HL-60 (cell line): ENCODE results near the gene RASA2.
A peak's percentile ranks its signal among the peaks of the same experiment; 100 is the strongest.
"Not testable (repeated sequence)": the region's sequence is repeated elsewhere in the genome, so short reads cannot be mapped to it uniquely, and the experiment has no call there.

Experiments
- DNase-seq, 2 experiments: peaks; one replicate each; pipeline ENCODE4 v3.0.0-alpha.2; 2010 to 2020; ENCODE audit warnings: low read depth in 1 of 2, low spot score in 1 of 2
- H3K27ac ChIP-seq: fragments of 250-450 bp; sonication (Bioruptor Pico); replicated peaks from 2 replicates; pipeline ENCODE4 v1.5.1; 2020; ENCODE audit warnings: mild to moderate bottlenecking, moderate library complexity
- H3K27me3 ChIP-seq: fragments of 250-450 bp; sonication (Bioruptor Pico); 2 replicates; pipeline ENCODE4 v1.5.1; 2021; ENCODE audit warnings: mild to moderate bottlenecking, moderate library complexity; ENCODE audit not compliant: insufficient read depth, poor library complexity, severe bottlenecking
- H3K4me3 ChIP-seq: replicated peaks from 2 replicates; pipeline ENCODE4 v1.5.1; 2011; ENCODE audit warnings: mild to moderate bottlenecking, control low read depth, low read length; ENCODE audit not compliant: insufficient read depth
- CTCF ChIP-seq: IDR thresholded peaks from one replicate; pipeline ENCODE4 v1.5.1; 2011; ENCODE audit warnings: low read length, control low read depth, inconsistent platforms; ENCODE audit not compliant: insufficient read depth
- GABPA ChIP-seq: IDR thresholded peaks from 2 replicates; pipeline ENCODE4 v1.6.1; 2012; ENCODE audit warnings: low read depth
- POLR2AphosphoS5 ChIP-seq: IDR thresholded peaks from 2 replicates; pipeline ENCODE4 v1.6.1; 2012; ENCODE audit warnings: low read depth
- REST ChIP-seq: IDR thresholded peaks from 2 replicates; pipeline ENCODE4 v1.6.1; 2012; ENCODE audit warnings: low read depth; ENCODE audit not compliant: insufficient replicate concordance
- SPI1 ChIP-seq: IDR thresholded peaks from 2 replicates; pipeline ENCODE4 v1.6.1; 2012; ENCODE audit warnings: low read depth, mild to moderate bottlenecking, borderline replicate concordance

Gene RASA2

GRCh38 chr3:141471160-141471559 lies 15.7 kb upstream of the RASA2 start:
- peak in 1 of 2 experiments; percentile 44 for DNase-seq
- no peak overlapping the region for H3K4me3 ChIP-seq
- H3K27ac ChIP-seq = no peak overlapping the region
- TF ChIP-seq SPI1 (no peak), GABPA (no peak), CTCF (no peak), REST (no peak), POLR2AphosphoS5 (no peak)
- H3K27me3 ChIP-seq = no peaks in the 10 kb centered on the region

- Histone ChIP-seq H3K27ac (no peak overlapping the region), H3K27me3 (no peaks in the 10 kb centered on the region), H3K4me3 (no peak overlapping the region)
- DNase-seq = peak in 1 of 2 experiments; percentile 83
- TF ChIP-seq POLR2AphosphoS5 = peak; percentile 46; the same call in 1 of the 2 replicates
- no peak for TF ChIP-seq CTCF
- no peak for TF ChIP-seq REST
- peak; percentile 7; the same call in 1 of the 2 replicates for TF ChIP-seq SPI1
- TF ChIP-seq GABPA = no peak
These were observed 10.8 kb upstream of the RASA2 start for GRCh38 chr3:141476033-141476432.

- no peak for TF ChIP-seq SPI1
- TF ChIP-seq POLR2AphosphoS5 = no peak
- no peak overlapping the region for H3K4me3 ChIP-seq
- no peak overlapping the region for H3K27ac ChIP-seq
- DNase-seq = no peak
- H3K27me3 ChIP-seq = no peaks in the 10 kb centered on the region
These were observed 9.6 kb upstream of the RASA2 start for GRCh38 chr3:141477224-141477623.

GRCh38 chr3:141478139-141478538 lies 8.7 kb upstream of the RASA2 start:
- Histone ChIP-seq H3K4me3 (no peak overlapping the region), H3K27me3 (no peaks in the 10 kb centered on the region), H3K27ac (no peak overlapping the region)
- DNase-seq = no peak
- TF ChIP-seq POLR2AphosphoS5 = no peak
- TF ChIP-seq REST = no peak
- TF ChIP-seq GABPA = no peak
- no peak for TF ChIP-seq SPI1
- no peak for TF ChIP-seq CTCF

- not testable (repeated sequence) for H3K27me3 ChIP-seq
These were observed 8.0 kb upstream of the RASA2 start for GRCh38 chr3:141478840-141479239.

More at GRCh38 chr3:141478840-141479239, 8.0 kb upstream of the RASA2 start:
- not testable (repeated sequence) for H3K27ac ChIP-seq, DNase-seq, H3K4me3 ChIP-seq
